ENCODE data around the gene CPNE5. TPM values are rescaled to one million over a fixed set of nuclear protein-coding genes. Genes with fewer than 3 reads are reported as not detected.

CPNE5 gene
- total and polyA plus RNA-seq, 9 of the 15 experiments (the other 6 are each of a cell fraction or from before 2014, with no cell fraction given) = 0.14 to 1.0 (median 0.46) TPM; not detected in 2

- POLR2A ChIA-PET = interaction anchor here (0.6 to 3.8 kb wide), 10 partner anchors 10 to 112 kb away, joined by 3 to 23 read pairs (median 3); partner anchors contain the start of gene PPIL1
- Histone ChIP-seq H3K9ac (ENCODE audit: insufficient read depth in 1 of 2, low read depth in 2 of 2, low read length in 2 of 2) (peak overlapping the region in 1 of 2 experiments; percentile 40; a peak in 1 of 4 replicates), H3K4me3 (no peak overlapping the region), H3K4me2 (ENCODE audit: insufficient read depth, low read length) (peak overlapping the region; percentile 69; the same call in 1 of the 2 replicates), H4K20me1 (replicated peaks; ENCODE audit: control insufficient read depth, insufficient read depth, low read length) (no peaks in the 10 kb centered on the region), H3K9me1 (ENCODE audit: control insufficient read depth, insufficient read depth, low read length) (peaks cover 3% of the 10 kb centered on the region), H3K79me2 (ENCODE audit: control insufficient read depth, insufficient read depth, low read length) (no peaks in the 10 kb centered on the region), H3K36me3 (ENCODE audit: control insufficient read depth, insufficient read depth, low read length) (peaks cover 16% of the 10 kb centered on the region; the same call in 2 of the 3 replicates), H2AFZ (ENCODE audit: low read depth, low read length) (no peak overlapping the region; the same call in 1 of the 2 replicates), H3K4me1 (replicated peaks in 1 of 2; ENCODE audit: control insufficient read depth in 2 of 2, insufficient read depth in 2 of 2, low read length in 2 of 2) (peaks cover 34 to 38% of the 10 kb centered on the region in 2 experiments), H3K27me3 (ENCODE audit: control insufficient read depth in 2 of 2, insufficient read depth in 2 of 2, low read length in 2 of 2) (no peaks in the 10 kb centered on the region), H3K27ac (ENCODE audit: extremely low read depth, low read depth, low read length) (no peak overlapping the region), H3K9me3 (replicated peaks; ENCODE audit: control insufficient read depth, insufficient read depth, low read depth, low read length) (no peaks in the 10 kb centered on the region)
- TF ChIP-seq ZNF766 (CRISPR knock-in tag; conservative IDR thresholded peaks at IDR 0.05) = 0 out of 2 replicates have a peak, but pooled peaks have one; percentile 28
- 0 out of 4 replicates have a peak, but pooled peaks of 1 of the 2 experiments have one; percentile 29 for TF ChIP-seq MLX (CRISPR knock-in tag; conservative IDR thresholded peaks at IDR 0.05)
- 0 out of 2 replicates have a peak, but pooled peaks have one; percentile 8 for TF ChIP-seq ZNF175 (CRISPR knock-in tag; IDR thresholded peaks at IDR 0.05; ENCODE audit: low read depth)
- TF ChIP-seq HIVEP1 (CRISPR knock-in tag; IDR thresholded peaks at IDR 0.05) = 0 out of 2 replicates have a peak, but pooled peaks have one; percentile 47
- no peak for TF ChIP-seq PTRF (tag; IDR thresholded peaks at IDR 0.05)
- no peak for TF ChIP-seq NFATC3 (IDR thresholded peaks at IDR 0.05)
- no peak for TF ChIP-seq NFE2L1 (tag; IDR thresholded peaks at IDR 0.05; ENCODE audit: borderline replicate concordance, low read depth)
- no peak for TF ChIP-seq ZNF57 (CRISPR knock-in tag; IDR thresholded peaks at IDR 0.05)
- TF ChIP-seq E4F1 (CRISPR knock-in tag; IDR thresholded peaks at IDR 0.05; ENCODE audit: borderline replicate concordance) = no peak
- TF ChIP-seq MAZ (CRISPR knock-in tag; conservative IDR thresholded peaks at IDR 0.05 in 1 of 2, IDR thresholded peaks at IDR 0.05 in 1 of 2) = 0 out of 4 replicates have a peak, but pooled peaks of 1 of the 2 experiments have one; percentile 8
- TF ChIP-seq NR2F6 (CRISPR knock-in tag; IDR thresholded peaks at IDR 0.05) = no peak
- TF ChIP-seq HMG20B (CRISPR knock-in tag; IDR thresholded peaks at IDR 0.05) = no peak
- TF ChIP-seq NRF1 (conservative IDR thresholded peaks at IDR 0.05 in 1 of 2, IDR thresholded peaks at IDR 0.05 in 1 of 2) = no peak
- TF ChIP-seq DACH1 (IDR thresholded peaks at IDR 0.05; ENCODE audit: partially characterized antibody) = no peak
- 0 out of 2 replicates have a peak, but pooled peaks have one; percentile 43 for TF ChIP-seq ELF2 (CRISPR knock-in tag; IDR thresholded peaks at IDR 0.05)
- TF ChIP-seq KLF6 (CRISPR knock-in tag; IDR thresholded peaks at IDR 0.05; ENCODE audit: borderline replicate concordance) = peak; percentile 45; the same call in 1 of the 2 replicates
- TF ChIP-seq UBTF (IDR thresholded peaks at IDR 0.05; ENCODE audit: borderline replicate concordance in 1 of 2, low read depth in 2 of 2, low read length in 2 of 2) = no peak
- FAIRE-seq (no peak), ATAC-seq (no peak), DNase-seq (ENCODE audit: extremely low read depth in 1 of 4, low spot score in 3 of 4) (no peak)
- in situ Hi-C loops (cut with MboI) = no loop called here
- WGBS (ENCODE audit: insufficient coverage, low coverage, missing lambda C conversion rate) = 58% methylated on average over 6 of the region's 6 CpGs
- intact Hi-C loops (cut with micrococcal nuclease) = no loop called here
- CTCF ChIA-PET (ENCODE audit: low intra/inter-chr PET ratio) = interaction anchor here (0.6 to 0.8 kb wide), 3 partner anchors 37 to 233 kb away, joined by 4 to 8 read pairs (median 5); no protein-coding TSS in a partner anchor
- no TSS peak for BruUV-seq (replicated peaks)
Measured at GRCh38 chr6:36847991-36848390, 8.7 kb upstream of the CPNE5 start.
